ENCODE data around the gene PARP8.

Gene PARP8

DNA sequence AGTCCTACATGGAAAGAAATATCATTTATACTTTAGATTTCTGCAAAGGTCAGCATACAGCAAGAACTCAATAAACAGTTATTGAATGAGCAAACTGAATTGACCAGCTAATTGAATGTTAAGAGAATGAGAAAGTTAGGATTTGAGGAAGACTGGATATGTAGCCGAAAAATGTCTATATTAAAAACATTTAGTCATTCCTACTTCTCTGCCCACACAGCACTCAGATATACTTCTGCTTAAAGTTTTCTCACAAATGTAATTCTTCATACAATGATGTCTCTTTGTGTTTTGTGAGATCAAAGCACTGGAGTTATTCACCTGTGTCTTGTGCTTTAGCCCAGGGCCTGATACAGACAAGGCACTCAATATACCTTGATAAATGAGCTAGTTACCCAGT is 188.6 kb downstream of the PARP8 start:
- DNase-seq, result peak; percentile 36

DNA sequence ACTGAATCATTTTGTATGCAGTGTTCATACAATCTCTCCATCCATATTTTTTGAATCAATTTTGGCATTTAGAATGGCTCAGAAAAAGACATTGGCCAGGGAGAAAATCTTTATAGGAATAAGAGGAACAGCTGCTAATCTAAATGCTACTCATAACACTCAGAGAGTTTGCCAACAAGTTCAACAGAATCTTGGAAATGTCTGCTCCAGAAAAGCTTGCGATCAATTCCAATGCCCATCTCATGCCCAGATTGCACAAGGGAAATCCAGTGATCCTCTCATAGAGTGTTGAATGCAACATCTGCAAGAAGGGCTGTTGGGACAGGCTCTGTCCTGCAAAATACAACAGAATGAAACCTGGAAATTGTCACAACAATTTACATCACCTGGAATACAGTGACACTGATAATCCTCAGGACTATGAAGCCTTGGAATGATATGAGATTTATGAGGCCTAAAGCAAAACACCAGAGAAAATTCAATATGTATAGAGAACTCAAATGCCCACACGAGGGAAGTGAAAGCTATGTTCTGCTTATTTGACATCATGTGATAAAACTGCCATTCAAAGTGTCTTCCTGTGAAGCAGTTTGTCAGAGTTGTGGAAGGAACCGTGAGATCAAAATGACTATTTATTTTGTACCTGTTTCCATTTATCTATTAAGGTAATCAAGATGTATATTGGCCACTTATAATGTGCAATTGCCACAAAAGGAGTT is 190.1 kb downstream of the PARP8 start:
- DNase-seq, result peak; percentile 64

DNA sequence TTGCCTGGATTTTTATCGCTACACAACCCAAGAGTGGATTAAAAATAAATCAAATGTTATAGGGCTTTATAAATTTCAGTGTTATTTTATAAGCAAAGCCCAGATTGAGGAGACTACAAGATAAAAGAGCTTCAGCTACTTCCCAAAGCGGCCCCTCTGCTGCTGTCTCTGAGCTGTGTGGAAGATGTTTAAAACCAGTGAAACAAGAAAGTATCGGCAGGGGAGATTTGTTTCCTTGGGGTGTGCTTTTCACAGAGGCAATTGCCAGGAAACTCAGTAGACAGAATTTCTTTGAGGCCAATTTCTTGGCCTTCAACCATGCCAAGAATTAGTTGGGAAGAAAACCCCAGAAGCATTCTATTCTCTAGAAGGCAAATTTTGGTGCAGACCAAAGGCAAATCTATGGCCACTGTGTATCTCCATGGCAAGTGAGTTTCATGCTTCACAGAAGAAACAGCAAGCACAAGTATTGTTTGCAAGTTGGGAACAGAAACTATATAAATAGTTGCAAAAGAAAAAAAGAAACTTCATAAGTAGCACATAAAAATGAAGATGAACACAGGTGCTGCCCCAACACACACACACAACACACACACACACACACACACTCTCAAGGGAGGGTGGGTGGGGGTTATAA is 197.2 kb downstream of the PARP8 start:
- no peak for DNase-seq

DNA sequence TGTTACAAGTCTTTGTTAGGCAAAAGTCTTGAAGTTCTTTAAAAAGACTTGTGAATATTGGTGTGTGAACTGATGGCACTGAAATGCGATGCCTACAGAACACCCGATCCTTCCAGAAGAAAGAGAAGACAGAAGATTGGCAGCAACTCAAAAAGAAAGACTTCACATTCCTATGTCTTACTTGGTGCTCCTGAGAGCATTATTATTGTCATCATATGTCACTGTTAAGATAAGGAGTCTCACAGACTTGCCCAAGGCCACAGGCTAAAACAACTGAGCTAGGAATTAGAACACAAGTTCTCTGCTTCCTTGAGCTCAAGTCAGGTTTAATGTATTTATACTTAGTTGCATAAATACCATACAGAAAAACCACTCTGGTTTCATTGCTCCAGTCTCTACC is 198.0 kb downstream of the PARP8 start:
- no peak for DNase-seq

DNA sequence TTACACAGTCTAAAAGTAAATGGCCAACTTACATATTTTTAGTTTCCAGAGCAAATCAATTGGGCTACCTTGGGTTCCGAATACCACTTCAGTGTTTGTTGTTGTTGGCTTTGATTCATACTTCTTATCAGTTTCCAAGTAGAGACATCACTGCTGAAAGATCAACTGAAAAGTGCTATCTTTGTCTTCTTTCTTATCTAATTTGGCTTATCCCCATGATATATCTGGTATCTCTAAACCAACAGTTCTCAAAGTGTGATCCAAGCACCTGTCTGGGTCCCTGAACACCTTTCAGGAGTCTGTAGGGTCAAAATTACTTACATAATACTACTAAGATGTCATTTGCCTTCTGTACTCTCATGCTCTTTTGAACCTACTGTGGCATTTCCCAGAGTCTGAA is 200.0 kb downstream of the PARP8 start:
- DNase-seq, result no peak

DNA sequence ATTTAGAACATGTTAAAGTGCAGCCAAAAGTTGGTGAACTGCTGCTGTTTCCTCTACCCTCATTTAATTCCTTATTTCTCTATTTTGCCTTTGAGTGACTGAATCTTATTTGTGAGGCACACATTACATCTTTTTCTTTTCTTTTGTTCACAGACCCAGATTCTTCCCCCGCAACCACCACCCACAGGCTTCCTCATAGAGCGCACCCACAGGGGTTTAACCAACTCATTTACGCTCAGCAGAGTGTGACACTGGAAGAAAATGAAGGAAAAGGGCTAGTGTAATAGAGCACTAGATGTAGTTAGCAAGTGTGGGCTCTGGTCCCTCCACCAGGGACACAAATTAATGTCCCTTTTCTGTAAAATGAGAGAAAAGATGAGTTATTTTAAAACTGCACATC is 200.7 kb downstream of the PARP8 start:
- no peak for DNase-seq

DNA sequence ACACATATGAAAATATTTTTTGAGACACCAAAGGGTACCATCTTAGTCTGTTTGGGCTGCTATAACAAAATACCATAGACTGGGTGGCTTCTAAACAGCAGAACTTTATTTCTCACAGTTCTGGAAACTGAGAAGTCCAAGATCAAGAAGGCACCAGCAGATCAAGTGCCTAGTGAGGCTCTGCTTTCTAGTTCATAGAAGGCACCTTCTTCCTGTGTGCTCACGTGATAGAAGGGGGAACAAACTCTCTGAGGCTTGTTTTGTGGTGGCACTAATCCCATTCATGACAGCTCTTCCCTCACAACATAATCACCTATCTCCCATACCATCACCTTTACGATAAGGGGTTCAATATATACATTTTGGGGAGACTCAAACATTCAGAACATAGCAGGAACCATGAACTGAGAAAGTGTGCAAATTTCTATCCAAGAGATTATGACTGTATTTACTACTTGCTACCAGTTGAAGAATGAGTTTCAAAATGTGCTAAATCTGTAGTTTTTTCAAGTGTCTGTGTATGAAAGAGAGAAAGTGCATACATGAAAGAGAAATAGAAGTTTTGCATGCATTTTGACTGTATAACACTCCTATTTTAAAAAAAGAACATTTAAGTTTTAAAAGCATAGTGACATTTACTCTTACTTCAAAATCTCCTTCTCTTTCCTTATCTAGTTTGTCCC is 207.3 kb downstream of the PARP8 start:
- DNase-seq, result no peak

DNA sequence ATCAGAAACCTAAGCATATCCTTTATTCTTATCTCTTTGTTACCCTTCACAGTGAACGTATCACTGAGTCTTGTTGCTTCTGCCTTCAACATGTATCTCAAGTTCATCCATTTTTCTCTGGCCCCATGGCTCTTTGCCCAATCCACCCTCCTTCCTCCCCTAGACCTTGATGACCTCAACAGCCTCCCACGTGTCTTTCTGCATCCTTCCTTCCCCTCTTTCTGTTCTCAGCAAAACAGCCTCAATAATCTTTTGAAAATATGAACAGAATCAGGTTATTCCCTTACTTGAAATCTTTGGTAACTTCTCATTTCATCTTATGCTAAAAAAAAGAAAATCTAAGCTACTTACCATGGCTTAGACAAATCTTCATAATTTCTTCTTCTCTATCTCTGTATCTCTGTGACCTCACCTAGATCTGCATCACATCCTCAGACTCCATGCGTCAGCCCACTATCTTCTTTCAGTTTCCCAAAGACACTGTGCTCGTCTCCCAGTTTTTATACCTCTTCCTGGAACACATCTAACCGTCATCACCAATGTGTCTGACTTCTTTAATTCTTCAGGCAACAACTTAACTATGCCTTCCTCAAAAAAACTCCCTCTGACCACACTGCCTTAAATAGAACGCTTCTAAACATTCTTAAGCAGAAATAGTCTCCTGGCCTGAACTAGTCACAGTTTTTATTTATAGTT is 208.0 kb downstream of the PARP8 start:
- peak; percentile 87 for DNase-seq

DNA sequence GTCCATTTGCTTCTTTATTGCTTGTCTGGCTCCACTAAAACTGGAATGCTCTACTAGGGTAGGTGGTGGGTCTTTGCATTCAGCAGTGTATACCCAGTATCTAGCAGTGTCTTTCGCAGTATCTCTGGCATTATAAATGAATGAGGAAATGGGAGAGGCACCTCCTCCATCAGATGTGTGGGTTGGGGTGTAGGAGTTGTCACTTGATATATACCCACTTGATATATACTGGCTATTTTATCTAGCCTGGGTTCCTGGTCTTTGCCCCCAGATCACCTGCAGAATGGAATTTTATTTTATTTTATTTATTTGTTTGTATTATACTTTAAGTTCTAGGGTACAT is 208.5 kb downstream of the PARP8 start:
- no peak for DNase-seq

DNA sequence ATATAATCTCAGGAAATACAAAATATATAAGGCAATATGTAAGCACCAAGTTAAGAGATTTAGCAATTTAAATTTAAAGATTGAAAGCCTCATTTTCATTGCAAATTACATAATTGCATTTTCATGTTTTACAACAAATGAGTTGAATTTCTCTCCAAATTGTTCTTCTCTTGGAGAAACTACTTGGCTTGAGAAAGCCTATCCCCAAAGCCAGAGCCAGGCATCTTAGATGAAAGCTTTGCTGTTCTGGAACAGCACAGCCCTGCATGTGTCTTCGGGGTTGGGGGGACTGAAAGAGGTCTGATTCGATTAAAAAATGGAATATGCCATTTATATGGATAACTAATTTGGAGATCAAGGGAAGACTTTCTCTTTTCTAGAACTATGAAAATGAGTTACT is 212.0 kb downstream of the PARP8 start:
- no peak for DNase-seq

DNA sequence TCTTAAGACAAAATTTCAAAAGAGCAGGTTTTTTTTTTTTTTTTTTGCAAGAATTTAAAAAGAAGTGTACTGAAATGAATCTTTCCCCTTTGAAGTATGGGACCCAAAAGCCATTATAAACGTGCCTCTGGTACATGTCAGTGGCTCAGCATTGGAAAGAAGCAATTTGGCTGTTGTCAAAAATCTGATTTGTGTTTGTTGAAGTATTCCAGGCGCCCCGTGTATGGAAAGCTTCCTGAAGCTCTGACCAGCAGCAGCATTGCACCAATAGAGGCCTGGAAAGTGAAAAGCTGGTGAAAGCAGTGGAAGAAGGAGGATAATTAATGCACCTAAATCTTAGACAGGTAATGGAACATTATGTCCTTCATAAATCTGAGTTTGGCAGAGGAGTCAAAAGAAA is 215.0 kb downstream of the PARP8 start:
- no peak for DNase-seq

DNA sequence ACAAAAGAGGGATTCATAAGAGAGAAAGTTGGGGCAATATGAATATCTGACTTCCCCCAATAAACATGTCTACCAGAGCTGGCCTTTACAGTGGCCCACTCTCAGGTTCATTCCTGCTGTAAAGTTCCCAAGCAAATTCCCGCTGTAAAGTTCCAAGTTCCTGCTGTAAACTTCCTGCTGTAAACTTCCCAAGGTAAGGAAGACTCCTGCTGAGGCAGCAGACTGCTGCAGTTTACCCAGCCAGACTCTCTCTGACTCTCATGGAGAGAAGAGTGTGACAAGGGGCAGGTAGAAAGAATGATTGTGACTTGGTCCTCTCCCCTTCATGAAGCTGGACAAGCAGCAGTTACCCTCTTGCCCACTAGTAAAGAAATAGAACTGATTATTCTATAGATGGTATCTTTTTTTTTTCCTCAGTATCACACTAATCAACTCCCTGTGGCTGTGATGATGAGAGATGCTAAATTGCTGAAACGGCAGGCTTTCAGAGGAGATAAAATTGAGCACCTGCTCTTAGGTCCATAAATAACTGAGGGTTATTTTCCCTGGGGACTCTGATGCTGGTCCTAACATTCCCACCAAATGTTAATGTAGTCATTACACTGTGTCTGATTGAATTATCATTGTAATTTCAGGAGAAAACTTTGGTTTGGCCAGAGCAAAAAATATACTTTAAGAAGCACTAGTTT is 220.4 kb downstream of the PARP8 start:
- DNase-seq, result no peak

DNA sequence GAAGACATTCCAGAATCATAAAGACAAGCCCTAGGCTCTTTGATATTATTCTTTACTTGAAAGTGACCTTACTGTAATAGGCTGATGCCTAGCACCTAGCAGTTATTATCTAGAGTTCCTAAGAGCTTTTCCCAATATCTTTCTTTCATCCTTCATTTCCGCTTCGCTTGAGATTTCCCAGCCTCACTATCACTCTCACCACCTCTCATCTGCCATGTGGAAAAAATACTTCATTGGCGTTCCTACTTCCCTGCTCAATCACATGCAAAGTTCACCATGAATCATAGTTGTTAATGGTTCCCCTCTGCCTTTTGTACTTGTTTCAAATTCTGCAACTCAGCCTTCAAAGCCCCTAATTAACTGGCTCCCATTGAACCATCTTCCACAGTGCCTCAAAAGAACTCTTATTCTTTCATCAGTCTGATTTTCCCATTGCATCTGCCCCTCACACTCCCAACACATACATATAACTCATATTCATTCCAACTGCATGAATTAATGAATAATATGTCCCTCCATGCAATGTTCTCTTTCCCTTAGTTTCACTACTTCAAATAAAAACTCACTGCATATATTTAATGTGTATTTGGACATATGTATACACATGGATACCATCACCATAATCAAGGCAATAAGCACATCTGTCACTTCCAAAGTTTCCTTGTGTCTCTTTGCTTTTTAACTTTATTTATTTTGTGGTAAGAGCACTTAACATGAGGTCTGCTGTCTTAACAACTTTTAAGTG is 221.6 kb downstream of the PARP8 start:
- DNase-seq, result peak; percentile 16

DNA sequence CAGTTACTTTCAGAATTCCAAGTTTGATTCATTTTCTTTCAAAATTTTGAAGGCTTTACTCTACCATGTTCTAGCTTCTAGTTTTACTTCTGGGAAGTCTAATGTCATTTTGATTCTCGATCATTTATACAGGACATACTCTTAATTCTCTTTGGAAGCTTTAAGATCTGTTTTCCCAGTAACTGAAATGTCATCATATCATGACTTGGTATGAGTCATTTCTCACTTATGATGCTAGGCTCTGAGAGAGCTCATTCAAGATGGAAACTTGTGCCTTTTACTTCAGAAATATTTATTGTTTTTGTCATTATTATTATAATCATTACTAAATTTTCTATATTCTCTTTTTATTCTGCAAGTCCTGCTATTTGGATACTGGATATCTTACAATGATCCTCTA is 222.3 kb downstream of the PARP8 start:
- DNase-seq, result peak; percentile 31

DNA sequence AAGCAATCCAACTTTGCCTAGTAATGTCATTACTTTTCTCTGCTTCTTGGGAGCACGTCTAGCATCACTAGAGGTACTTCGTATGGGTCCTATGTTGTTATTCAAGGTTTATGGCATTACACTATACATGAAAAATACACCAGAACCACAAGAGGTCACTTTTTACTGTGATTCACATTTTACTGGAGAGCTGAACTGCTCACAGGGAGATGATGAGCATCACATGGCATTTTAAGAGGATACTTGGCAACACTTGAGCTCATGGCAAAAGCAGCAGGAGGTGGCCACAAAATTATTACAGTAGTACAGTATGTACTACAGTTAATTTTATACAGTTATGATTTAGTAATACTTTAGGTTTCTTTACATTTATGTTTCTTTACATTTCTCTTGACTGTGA is 223.4 kb downstream of the PARP8 start:
- no peak for DNase-seq
